ENCODE data around the gene TPK1.
"Not testable (repeated sequence)": the region's sequence is repeated elsewhere in the genome, so short reads cannot be mapped to it uniquely, and the experiment has no call there.

The TPK1 gene

GRCh38 chr7:144805627-144806239 lies 30.1 kb downstream of the TPK1 start:
- no peaks in the 10 kb centered on the region for H3K9me3 ChIP-seq (ENCODE audit: control insufficient read depth in 2 of 2, low read length in 2 of 2)
- H3K4me3 ChIP-seq (ENCODE audit: low read length in 2 of 2), result no peak overlapping the region
- H3K4me1 ChIP-seq (ENCODE audit: control insufficient read depth in 2 of 2, insufficient read depth in 2 of 2, low read length in 2 of 2), result no peaks in the 10 kb centered on the region
- no peak overlapping the region for H3K9ac ChIP-seq (ENCODE audit: low read depth in 1 of 2, low read length in 2 of 2)
- no peaks in the 10 kb centered on the region for H3K36me3 ChIP-seq (ENCODE audit: control insufficient read depth in 2 of 2, insufficient read depth in 2 of 2, low read length in 2 of 2)
- H3K27me3 ChIP-seq (ENCODE audit: control insufficient read depth in 2 of 2, insufficient read depth in 2 of 2, low read length in 2 of 2), result no peaks in the 10 kb centered on the region
- no peak overlapping the region for H3K27ac ChIP-seq (ENCODE audit: low read depth in 2 of 2, low read length in 2 of 2)

DNA sequence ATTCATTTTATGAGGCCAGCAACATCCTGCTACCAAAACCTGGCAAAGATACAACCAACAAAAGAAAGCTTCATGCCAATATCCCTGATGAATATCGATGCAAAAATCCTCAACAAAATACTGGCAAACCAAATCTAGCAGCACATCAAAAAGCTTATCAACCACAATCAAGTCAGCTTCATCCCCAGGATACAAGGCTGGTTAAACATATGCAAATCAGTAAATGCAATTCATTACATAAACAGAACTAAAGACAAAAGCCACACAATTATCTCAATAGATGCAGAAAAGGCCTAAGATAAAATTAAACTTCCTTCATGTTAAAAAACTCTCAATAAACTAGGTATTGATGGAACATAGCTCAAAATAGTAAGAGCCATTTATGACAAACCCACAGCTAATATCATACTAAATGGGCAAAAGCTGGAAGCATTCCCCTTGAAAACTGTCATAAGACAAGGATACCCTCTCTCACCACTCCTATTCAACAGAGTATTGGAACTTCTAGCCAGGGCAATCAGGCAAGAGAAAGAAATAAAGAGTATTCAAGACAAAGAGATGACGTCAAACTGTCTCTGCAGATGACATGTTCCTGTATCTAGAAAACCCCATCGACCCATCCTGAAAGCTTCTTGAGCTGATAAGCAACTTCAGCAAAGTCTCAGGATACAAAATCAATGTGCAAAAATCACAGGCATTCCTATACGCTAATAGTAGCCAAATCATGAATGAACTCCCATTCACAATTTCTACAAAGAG lies 35.0 kb downstream of the TPK1 start:
- H3K4me1 ChIP-seq (ENCODE audit: control insufficient read depth in 2 of 2, insufficient read depth in 2 of 2, low read length in 2 of 2); H3K36me3 ChIP-seq (ENCODE audit: control insufficient read depth in 2 of 2, insufficient read depth in 2 of 2, low read length in 2 of 2); H3K9me3 ChIP-seq (ENCODE audit: control insufficient read depth in 2 of 2, low read length in 2 of 2); H3K9ac ChIP-seq (ENCODE audit: low read depth in 1 of 2, low read length in 2 of 2); H3K4me3 ChIP-seq (ENCODE audit: low read length in 2 of 2); H3K27me3 ChIP-seq (ENCODE audit: control insufficient read depth in 2 of 2, insufficient read depth in 2 of 2, low read length in 2 of 2); H3K27ac ChIP-seq (ENCODE audit: low read depth in 2 of 2, low read length in 2 of 2): not testable (repeated sequence)

DNA sequence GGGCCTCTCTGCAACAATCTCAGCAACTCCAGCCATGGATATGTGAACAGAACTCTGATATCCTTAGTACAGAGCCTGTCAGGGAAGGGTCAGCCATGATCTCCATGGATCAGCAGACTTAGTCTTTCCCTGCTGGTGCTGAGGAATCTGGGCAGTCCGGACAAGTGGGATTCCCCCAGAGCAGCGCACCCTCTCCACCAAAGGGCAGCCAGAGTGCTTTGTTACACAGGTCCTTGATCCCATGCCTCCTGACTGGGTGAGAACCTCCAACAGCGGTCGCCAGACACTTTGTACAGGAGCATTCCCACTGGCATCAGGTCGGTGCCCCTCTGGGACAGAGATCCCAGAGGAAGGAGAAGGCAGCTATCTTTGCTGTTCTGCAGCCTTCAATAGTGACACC lies 38.9 kb downstream of the TPK1 start:
- H3K27ac ChIP-seq (ENCODE audit: low read depth in 2 of 2, low read length in 2 of 2), result no peak overlapping the region
- H3K4me1 ChIP-seq (ENCODE audit: control insufficient read depth in 2 of 2, insufficient read depth in 2 of 2, low read length in 2 of 2), result no peaks in the 10 kb centered on the region
- H3K36me3 ChIP-seq (ENCODE audit: control insufficient read depth in 2 of 2, insufficient read depth in 2 of 2, low read length in 2 of 2), result peaks cover 0 to 2% of the 10 kb centered on the region in 2 donors
- no peaks in the 10 kb centered on the region for H3K9me3 ChIP-seq (ENCODE audit: control insufficient read depth in 2 of 2, low read length in 2 of 2)
- no peak overlapping the region for H3K4me3 ChIP-seq (ENCODE audit: low read length in 2 of 2)
- H3K9ac ChIP-seq (ENCODE audit: low read depth in 1 of 2, low read length in 2 of 2), result no peak overlapping the region
- H3K27me3 ChIP-seq (ENCODE audit: control insufficient read depth in 2 of 2, insufficient read depth in 2 of 2, low read length in 2 of 2), result no peaks in the 10 kb centered on the region

DNA sequence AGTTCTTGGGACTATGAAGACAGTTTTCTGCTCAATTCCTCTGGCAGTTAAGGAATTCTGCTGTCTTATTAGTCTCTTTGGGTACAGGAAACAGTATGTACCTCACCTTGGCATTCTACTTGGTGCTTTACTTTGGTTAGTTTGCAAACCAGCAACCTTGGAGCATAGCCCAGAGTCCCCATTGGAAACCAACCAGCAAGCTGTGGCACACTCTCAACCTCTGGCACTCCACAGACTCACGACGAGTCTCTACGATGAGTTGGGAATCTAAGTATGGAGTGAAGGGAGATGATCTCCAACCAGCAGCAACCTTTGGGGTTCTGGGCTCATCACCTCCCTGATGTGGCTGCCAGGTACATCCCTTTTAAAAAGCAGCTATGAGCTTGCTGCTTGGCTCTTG lies 43.8 kb downstream of the TPK1 start:
- H3K4me3 ChIP-seq (ENCODE audit: low read length in 2 of 2), result no peak overlapping the region
- peaks cover 0 to 2% of the 10 kb centered on the region in 2 donors for H3K36me3 ChIP-seq (ENCODE audit: control insufficient read depth in 2 of 2, insufficient read depth in 2 of 2, low read length in 2 of 2)
- H3K9me3 ChIP-seq (ENCODE audit: control insufficient read depth in 2 of 2, low read length in 2 of 2), result no peaks in the 10 kb centered on the region
- H3K27ac ChIP-seq (ENCODE audit: low read depth in 2 of 2, low read length in 2 of 2), result no peak overlapping the region
- H3K4me1 ChIP-seq (ENCODE audit: control insufficient read depth in 2 of 2, insufficient read depth in 2 of 2, low read length in 2 of 2), result no peaks in the 10 kb centered on the region
- H3K9ac ChIP-seq (ENCODE audit: low read depth in 1 of 2, low read length in 2 of 2), result no peak overlapping the region
- H3K27me3 ChIP-seq (ENCODE audit: control insufficient read depth in 2 of 2, insufficient read depth in 2 of 2, low read length in 2 of 2), result no peaks in the 10 kb centered on the region

DNA sequence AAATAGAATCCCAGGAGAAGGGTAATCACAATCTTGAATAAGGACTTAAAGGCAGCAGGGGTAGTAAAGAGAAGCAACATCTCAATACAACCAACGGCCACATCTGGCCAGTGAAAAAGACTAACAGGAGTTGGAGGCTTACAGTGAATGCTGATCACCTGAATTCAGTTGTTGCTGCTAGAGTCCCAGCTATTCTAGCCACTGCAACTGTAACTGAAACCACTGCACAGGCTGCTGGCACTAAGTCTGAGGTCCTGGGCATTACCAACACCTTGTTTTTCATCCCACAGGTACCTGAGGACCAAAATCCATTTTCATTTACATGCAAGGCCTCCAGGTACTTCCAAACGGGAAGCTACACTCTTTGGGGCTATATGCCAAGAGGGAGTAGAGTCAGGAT lies 44.4 kb downstream of the TPK1 start:
- no peak overlapping the region for H3K9ac ChIP-seq (ENCODE audit: low read depth in 1 of 2, low read length in 2 of 2)
- H3K9me3 ChIP-seq (ENCODE audit: control insufficient read depth in 2 of 2, low read length in 2 of 2), result no peaks in the 10 kb centered on the region
- H3K4me3 ChIP-seq (ENCODE audit: low read length in 2 of 2), result no peak overlapping the region
- H3K27ac ChIP-seq (ENCODE audit: low read depth in 2 of 2, low read length in 2 of 2), result no peak overlapping the region
- H3K4me1 ChIP-seq (ENCODE audit: control insufficient read depth in 2 of 2, insufficient read depth in 2 of 2, low read length in 2 of 2), result no peaks in the 10 kb centered on the region
- no peaks in the 10 kb centered on the region for H3K36me3 ChIP-seq (ENCODE audit: control insufficient read depth in 2 of 2, insufficient read depth in 2 of 2, low read length in 2 of 2)
- no peaks in the 10 kb centered on the region for H3K27me3 ChIP-seq (ENCODE audit: control insufficient read depth in 2 of 2, insufficient read depth in 2 of 2, low read length in 2 of 2)

DNA sequence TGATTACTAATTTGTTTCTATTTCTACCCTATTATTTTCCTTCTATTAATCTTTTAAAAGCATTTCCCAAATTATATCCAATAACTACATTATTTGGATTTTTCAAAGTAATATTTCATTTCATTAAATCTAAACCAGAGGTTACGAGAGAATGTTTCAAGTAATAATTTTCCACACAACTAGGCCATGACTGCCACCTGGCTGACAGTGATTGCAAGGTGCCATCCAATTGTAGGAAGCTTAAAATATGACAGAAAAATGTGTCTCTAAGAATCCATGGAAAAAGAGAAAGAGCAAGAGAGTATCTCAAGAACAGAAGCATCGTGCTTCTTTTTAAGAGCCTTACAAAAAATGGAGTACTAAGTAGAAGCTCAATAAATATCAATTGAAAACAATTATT lies 48.7 kb downstream of the TPK1 start:
- Histone ChIP-seq H3K9ac (ENCODE audit: low read depth in 1 of 2, low read length in 2 of 2) (no peak overlapping the region), H3K4me3 (ENCODE audit: low read length in 2 of 2) (no peak overlapping the region), H3K9me3 (ENCODE audit: control insufficient read depth in 2 of 2, low read length in 2 of 2) (no peaks in the 10 kb centered on the region), H3K4me1 (ENCODE audit: control insufficient read depth in 2 of 2, insufficient read depth in 2 of 2, low read length in 2 of 2) (no peaks in the 10 kb centered on the region), H3K27me3 (ENCODE audit: control insufficient read depth in 2 of 2, insufficient read depth in 2 of 2, low read length in 2 of 2) (no peaks in the 10 kb centered on the region), H3K36me3 (ENCODE audit: control insufficient read depth in 2 of 2, insufficient read depth in 2 of 2, low read length in 2 of 2) (no peaks in the 10 kb centered on the region), H3K27ac (ENCODE audit: low read depth in 2 of 2, low read length in 2 of 2) (no peak overlapping the region)

GRCh38 chr7:144786522-144786921 lies 49.3 kb downstream of the TPK1 start:
- Histone ChIP-seq H3K4me1 (ENCODE audit: control insufficient read depth in 2 of 2, insufficient read depth in 2 of 2, low read length in 2 of 2) (no peaks in the 10 kb centered on the region), H3K9me3 (ENCODE audit: control insufficient read depth in 2 of 2, low read length in 2 of 2) (no peaks in the 10 kb centered on the region), H3K4me3 (ENCODE audit: low read length in 2 of 2) (no peak overlapping the region), H3K9ac (ENCODE audit: low read depth in 1 of 2, low read length in 2 of 2) (no peak overlapping the region), H3K27ac (ENCODE audit: low read depth in 2 of 2, low read length in 2 of 2) (no peak overlapping the region), H3K36me3 (ENCODE audit: control insufficient read depth in 2 of 2, insufficient read depth in 2 of 2, low read length in 2 of 2) (no peaks in the 10 kb centered on the region), H3K27me3 (ENCODE audit: control insufficient read depth in 2 of 2, insufficient read depth in 2 of 2, low read length in 2 of 2) (no peaks in the 10 kb centered on the region)

GRCh38 chr7:144786079-144786478 lies 49.8 kb downstream of the TPK1 start:
- Histone ChIP-seq H3K27me3 (ENCODE audit: control insufficient read depth in 2 of 2, insufficient read depth in 2 of 2, low read length in 2 of 2) (no peaks in the 10 kb centered on the region), H3K4me1 (ENCODE audit: control insufficient read depth in 2 of 2, insufficient read depth in 2 of 2, low read length in 2 of 2) (no peaks in the 10 kb centered on the region), H3K4me3 (ENCODE audit: low read length in 2 of 2) (no peak overlapping the region), H3K27ac (ENCODE audit: low read depth in 2 of 2, low read length in 2 of 2) (no peak overlapping the region), H3K9ac (ENCODE audit: low read depth in 1 of 2, low read length in 2 of 2) (no peak overlapping the region), H3K9me3 (ENCODE audit: control insufficient read depth in 2 of 2, low read length in 2 of 2) (no peaks in the 10 kb centered on the region), H3K36me3 (ENCODE audit: control insufficient read depth in 2 of 2, insufficient read depth in 2 of 2, low read length in 2 of 2) (no peaks in the 10 kb centered on the region)

DNA sequence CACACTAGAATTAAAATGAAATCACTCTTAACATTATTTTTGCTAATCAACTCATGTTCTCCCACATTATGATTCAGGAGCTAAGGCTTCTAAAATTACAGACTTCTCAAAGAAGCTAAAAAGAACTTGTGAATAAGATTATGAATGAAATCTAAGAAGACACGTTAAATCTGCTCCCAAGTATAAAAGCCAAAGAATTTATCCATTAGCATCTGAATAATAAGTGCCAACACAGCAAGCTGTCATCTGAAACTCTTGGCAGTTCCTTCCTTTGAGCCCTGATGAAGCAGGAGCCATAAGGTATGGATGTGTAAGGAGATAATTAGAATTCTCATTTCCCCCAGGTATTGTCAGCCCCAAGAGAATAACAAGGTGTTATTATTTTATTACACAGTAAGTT lies 50.3 kb downstream of the TPK1 start:
- Histone ChIP-seq H3K27ac (ENCODE audit: low read depth in 2 of 2, low read length in 2 of 2) (no peak overlapping the region), H3K9ac (ENCODE audit: low read depth in 1 of 2, low read length in 2 of 2) (no peak overlapping the region), H3K9me3 (ENCODE audit: control insufficient read depth in 2 of 2, low read length in 2 of 2) (no peaks in the 10 kb centered on the region), H3K4me3 (ENCODE audit: low read length in 2 of 2) (no peak overlapping the region), H3K4me1 (ENCODE audit: control insufficient read depth in 2 of 2, insufficient read depth in 2 of 2, low read length in 2 of 2) (no peaks in the 10 kb centered on the region), H3K36me3 (ENCODE audit: control insufficient read depth in 2 of 2, insufficient read depth in 2 of 2, low read length in 2 of 2) (no peaks in the 10 kb centered on the region), H3K27me3 (ENCODE audit: control insufficient read depth in 2 of 2, insufficient read depth in 2 of 2, low read length in 2 of 2) (no peaks in the 10 kb centered on the region)

DNA sequence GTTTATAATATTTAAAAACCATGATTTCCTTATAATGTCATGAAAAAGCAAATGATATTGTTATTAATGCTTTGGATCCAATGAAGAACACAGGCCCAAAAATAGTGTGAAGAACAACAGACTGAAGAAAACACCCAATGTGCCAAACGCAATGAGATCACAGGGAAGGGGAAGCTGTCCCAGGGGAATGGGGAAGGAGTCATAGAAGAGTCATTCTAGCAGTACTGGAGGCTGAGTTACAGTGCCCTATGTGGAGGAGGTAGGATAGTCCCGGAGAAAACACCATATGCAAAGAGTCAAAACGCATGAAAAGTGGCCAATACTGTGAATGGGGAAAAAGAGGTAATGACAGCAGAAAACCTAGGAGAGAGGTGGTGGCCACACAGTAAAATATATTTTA lies 50.9 kb downstream of the TPK1 start:
- no peak overlapping the region for H3K27ac ChIP-seq (ENCODE audit: low read depth in 2 of 2, low read length in 2 of 2)
- no peak overlapping the region for H3K4me3 ChIP-seq (ENCODE audit: low read length in 2 of 2)
- H3K9ac ChIP-seq (ENCODE audit: low read depth in 1 of 2, low read length in 2 of 2), result no peak overlapping the region
- no peaks in the 10 kb centered on the region for H3K27me3 ChIP-seq (ENCODE audit: control insufficient read depth in 2 of 2, insufficient read depth in 2 of 2, low read length in 2 of 2)
- no peaks in the 10 kb centered on the region for H3K36me3 ChIP-seq (ENCODE audit: control insufficient read depth in 2 of 2, insufficient read depth in 2 of 2, low read length in 2 of 2)
- H3K9me3 ChIP-seq (ENCODE audit: control insufficient read depth in 2 of 2, low read length in 2 of 2), result no peaks in the 10 kb centered on the region
- no peaks in the 10 kb centered on the region for H3K4me1 ChIP-seq (ENCODE audit: control insufficient read depth in 2 of 2, insufficient read depth in 2 of 2, low read length in 2 of 2)
